Ectodermal cell (in vitro differentiated cells): ENCODE results near the gene PRAMEF27. TPM values are rescaled to one million over a fixed set of nuclear protein-coding genes. Genes with fewer than 3 reads are reported as not detected.
"Not testable (repeated sequence)": the region's sequence is repeated elsewhere in the genome, so short reads cannot be mapped to it uniquely, and the experiment has no call there.

ENCODE experiments used
- H3K27ac ChIP-seq: 2 replicates; pipeline ENCODE4 v1.7.0; 2013; ENCODE audit warnings: mild to moderate bottlenecking, low read depth, low read length; ENCODE audit not compliant: insufficient read depth, poor library complexity, severe bottlenecking
- H3K27me3 ChIP-seq: 2 replicates; pipeline ENCODE4 v1.7.0; 2013; ENCODE audit warnings: mild to moderate bottlenecking, low read length; ENCODE audit not compliant: insufficient read depth, control insufficient read depth, poor library complexity, severe bottlenecking
- H3K36me3 ChIP-seq: one replicate; pipeline ENCODE4 v1.7.0; 2013; ENCODE audit warnings: low read length; ENCODE audit not compliant: control insufficient read depth, insufficient read depth
- H3K4me1 ChIP-seq: one replicate; pipeline ENCODE4 v1.7.0; 2013; ENCODE audit warnings: low read length; ENCODE audit not compliant: control insufficient read depth, insufficient read depth
- H3K4me3 ChIP-seq: 2 replicates; pipeline ENCODE4 v1.7.0; 2013; ENCODE audit warnings: low read depth, low read length, control low read depth; ENCODE audit not compliant: insufficient read depth
- H3K9me3 ChIP-seq: 2 replicates; pipeline ENCODE4 v1.7.0; 2013; ENCODE audit warnings: mild to moderate bottlenecking, low read length, moderate library complexity; ENCODE audit not compliant: control insufficient read depth
- WGBS, 2 experiments: methylation state at CpG; one replicate each; pipeline ENCODE4 v1.1.7; 2013; ENCODE audit warnings: missing lambda C conversion rate in 2 of 2; 5-methylcytosine and 5-hydroxymethylcytosine counted together
- polyA plus RNA-seq, 4 experiments: library from polyadenylated mRNA; stranded (reverse); fragments of 50-300 nt; gene quantifications; one replicate each; pipeline ENCODE4 v1.2.3, GENCODE V29; 2013

PRAMEF27 gene
- not detected for polyA plus RNA-seq (2013, experiment 1 of 4)
- not detected for polyA plus RNA-seq (2013, experiment 2 of 4)
- polyA plus RNA-seq (2013, experiment 3 of 4): not detected
- polyA plus RNA-seq (2013, experiment 4 of 4): not detected

GRCh38 chr1:13056475-13056874, at the start of gene PRAMEF27:
PRAMEF27 (minus strand) TSS chr1:13056575; CDS start chr1:13053659, 2,916 bp downstream.
- not testable (repeated sequence) for H3K4me1 ChIP-seq, H3K4me3 ChIP-seq, H3K27me3 ChIP-seq, H3K27ac ChIP-seq, H3K36me3 ChIP-seq, H3K9me3 ChIP-seq
- WGBS, 2 experiments: 60 to 83% methylated on average over 1 to 2 of the region's 3 CpGs

- not testable (repeated sequence) for H3K4me1 ChIP-seq, H3K9me3 ChIP-seq, H3K27ac ChIP-seq, H3K36me3 ChIP-seq, H3K27me3 ChIP-seq, H3K4me3 ChIP-seq
- WGBS, 2 experiments: no CpG with 5 or more reads among the region's 4 CpGs
These were observed 14.1 kb upstream of the PRAMEF27 start, which contains the start of gene PRAMEF25 for GRCh38 chr1:13070474-13070873. PRAMEF25 (plus strand) TSS chr1:13070774; CDS start chr1:13073694, 2,920 bp downstream.

GRCh38 chr1:13019846-13020245, 36.5 kb downstream of the PRAMEF27 start:
- not testable (repeated sequence) for H3K4me3 ChIP-seq, H3K4me1 ChIP-seq, H3K27ac ChIP-seq, H3K27me3 ChIP-seq, H3K9me3 ChIP-seq, H3K36me3 ChIP-seq
- no CpG with 5 or more reads among the region's 9 CpGs for WGBS, 2 experiments

- not testable (repeated sequence) for H3K4me3 ChIP-seq, H3K9me3 ChIP-seq, H3K36me3 ChIP-seq, H3K27ac ChIP-seq, H3K4me1 ChIP-seq, H3K27me3 ChIP-seq
- WGBS, 2 experiments: no CpG with 5 or more reads among the region's 7 CpGs
These were observed 44.4 kb downstream of the PRAMEF27 start for GRCh38 chr1:13011932-13012331.

GRCh38 chr1:13009348-13009747, 47.0 kb downstream of the PRAMEF27 start:
- H3K9me3 ChIP-seq, H3K36me3 ChIP-seq, H3K4me1 ChIP-seq, H3K4me3 ChIP-seq, H3K27me3 ChIP-seq, H3K27ac ChIP-seq: not testable (repeated sequence)
- no CpG with 5 or more reads among the region's 3 CpGs for WGBS, 2 experiments

GRCh38 chr1:13005732-13006131, 50.6 kb downstream of the PRAMEF27 start:
- WGBS, 2 experiments: 100% methylated on average over 1 of the region's 4 CpGs; no CpG with 5 or more reads in 1 of the 2 experiments
- H3K36me3 ChIP-seq, H3K27me3 ChIP-seq, H3K27ac ChIP-seq, H3K4me1 ChIP-seq, H3K9me3 ChIP-seq, H3K4me3 ChIP-seq: not testable (repeated sequence)
